ENCODE measurements around the gene RIPOR2.
A peak's percentile ranks its signal among the peaks of the same experiment; 100 is the strongest.

The RIPOR2 gene

GRCh38 chr6:24874776-24875533 lies 60.8 kb downstream of the RIPOR2 start:
- no peak for DNase-seq

- no peak for DNase-seq
Measured at GRCh38 chr6:24874128-24874527, 61.6 kb downstream of the RIPOR2 start.

- no peak for DNase-seq
Measured at GRCh38 chr6:24872779-24873178, 63.0 kb downstream of the RIPOR2 start.

GRCh38 chr6:24868765-24869164 lies 67.0 kb downstream of the RIPOR2 start:
- no peak for DNase-seq

GRCh38 chr6:24867104-24867703 lies 68.6 kb downstream of the RIPOR2 start:
- no peak for DNase-seq

GRCh38 chr6:24865161-24865560 lies 70.6 kb downstream of the RIPOR2 start:
- DNase-seq = no peak

- DNase-seq = peak; percentile 45
Measured at GRCh38 chr6:24864343-24864742, 71.4 kb downstream of the RIPOR2 start.

GRCh38 chr6:24861934-24862333 lies 73.8 kb downstream of the RIPOR2 start:
- no peak for DNase-seq

GRCh38 chr6:24859608-24860200 lies 76.1 kb downstream of the RIPOR2 start:
- DNase-seq = no peak

GRCh38 chr6:24859132-24859531 lies 76.6 kb downstream of the RIPOR2 start:
- DNase-seq = no peak

- no peak for DNase-seq
Measured at GRCh38 chr6:24858177-24858653, 77.5 kb downstream of the RIPOR2 start.

- no peak for DNase-seq
Measured at GRCh38 chr6:24856901-24857670, 78.7 kb downstream of the RIPOR2 start.

GRCh38 chr6:24856246-24856599 lies 79.5 kb downstream of the RIPOR2 start:
- no peak for DNase-seq

GRCh38 chr6:24855395-24856245 lies 80.1 kb downstream of the RIPOR2 start:
- DNase-seq = no peak

GRCh38 chr6:24854077-24854666 lies 81.6 kb downstream of the RIPOR2 start:
- DNase-seq = no peak

- DNase-seq = no peak
Measured at GRCh38 chr6:24851086-24851485, 84.7 kb downstream of the RIPOR2 start.

- DNase-seq = no peak
Measured at GRCh38 chr6:24849713-24850112, 86.0 kb downstream of the RIPOR2 start.

- DNase-seq = no peak
Measured at GRCh38 chr6:24848461-24848860, 87.3 kb downstream of the RIPOR2 start.

- DNase-seq = no peak
Measured at GRCh38 chr6:24847402-24847801, 88.4 kb downstream of the RIPOR2 start.

- no peak for DNase-seq
Measured at GRCh38 chr6:24845578-24845977, 90.2 kb downstream of the RIPOR2 start.

GRCh38 chr6:24844903-24845302 lies 90.9 kb downstream of the RIPOR2 start:
- DNase-seq = no peak

GRCh38 chr6:24844061-24844460 lies 91.7 kb downstream of the RIPOR2 start:
- no peak for DNase-seq
